Hematopoietic multipotent progenitor cell treated with erythropoietin and hydrocortisone succinate and interleukin-3 and kit ligand, for 17 days (in vitro differentiated cells): ENCODE measurements around the gene MAGIX.

Experiments
- DNase-seq: peaks from one replicate; pipeline ENCODE4 v3.0.0-alpha.2; 2015; ENCODE audit warnings: low spot score

MAGIX gene

GRCh38 chrX:49183701-49184281 lies 21.2 kb downstream of the MAGIX start:
- DNase-seq, result no peak

GRCh38 chrX:49184294-49185281 lies 22.0 kb downstream of the MAGIX start:
- DNase-seq, result peak; percentile 75

- DNase-seq, result peak; percentile 44
These were observed 23.8 kb downstream of the MAGIX start, which contains the start of gene PRICKLE3 for GRCh38 chrX:49186125-49187027. Gene PRICKLE3, minus strand, starts transcription at chrX:49186373. Its CDS starts 76 bp downstream, at chrX:49186297.

- DNase-seq, result no peak
These were observed 24.5 kb downstream of the MAGIX start for GRCh38 chrX:49187028-49187394.

- no peak for DNase-seq
These were observed 25.0 kb downstream of the MAGIX start for GRCh38 chrX:49187526-49187925.

- DNase-seq, result no peak
These were observed 26.0 kb downstream of the MAGIX start for GRCh38 chrX:49188468-49189076.

GRCh38 chrX:49189606-49190005 lies 27.0 kb downstream of the MAGIX start:
- no peak for DNase-seq

GRCh38 chrX:49190821-49191573 lies 28.4 kb downstream of the MAGIX start:
- peak; percentile 91 for DNase-seq

GRCh38 chrX:49191574-49192011 lies 29.0 kb downstream of the MAGIX start:
- no peak for DNase-seq

GRCh38 chrX:49192722-49193328 lies 30.3 kb downstream of the MAGIX start:
- DNase-seq, result peak; percentile 24

GRCh38 chrX:49193542-49193964 lies 31.0 kb downstream of the MAGIX start:
- DNase-seq, result no peak

- no peak for DNase-seq
These were observed 35.1 kb downstream of the MAGIX start for GRCh38 chrX:49197543-49198087.

GRCh38 chrX:49198540-49199314 lies 36.2 kb downstream of the MAGIX start:
- DNase-seq, result no peak

GRCh38 chrX:49199315-49199595 lies 36.7 kb downstream of the MAGIX start:
- DNase-seq, result no peak

GRCh38 chrX:49199906-49200771 lies 37.6 kb downstream of the MAGIX start, which contains the start of gene SYP:
Gene SYP, minus strand, starts transcription at chrX:49200193. Its CDS starts 7 bp downstream, at chrX:49200186.
- DNase-seq, result peak; percentile 64

GRCh38 chrX:49202022-49202421 lies 39.5 kb downstream of the MAGIX start:
- DNase-seq, result no peak

GRCh38 chrX:49203536-49203935 lies 41.0 kb downstream of the MAGIX start:
- DNase-seq, result no peak

- DNase-seq, result no peak
These were observed 41.5 kb downstream of the MAGIX start for GRCh38 chrX:49204017-49204416.
